Kasumi-1 (cell line): ENCODE results near the gene PER3.
"Not testable (repeated sequence)": the region's sequence is repeated elsewhere in the genome, so short reads cannot be mapped to it uniquely, and the experiment has no call there.

Experiments
- DNase-seq, 2 experiments: peaks; one replicate each; lab custom pipeline; 2025; lab: John Stamatoyannopoulos, UW

Gene PER3

GRCh38 chr1:7778133-7778628 lies 5.9 kb upstream of the PER3 start:
- no peak for DNase-seq

GRCh38 chr1:7780976-7781375 lies 3.1 kb upstream of the PER3 start:
- no peak for DNase-seq

- DNase-seq: peak; percentile 64 to 69
Observed at GRCh38 chr1:7781501-7781900, 2.6 kb upstream of the PER3 start.

- DNase-seq: peak in 1 of 2 experiments; percentile 33
Observed at GRCh38 chr1:7781923-7782495, 2.1 kb upstream of the PER3 start.

GRCh38 chr1:7783178-7783711 lies 846 bp upstream of the PER3 start:
- DNase-seq: peak; percentile 54 to 59

- no peak for DNase-seq
Observed at GRCh38 chr1:7784492-7785071, 491 bp downstream of the PER3 start.

GRCh38 chr1:7785108-7785507 lies 1.0 kb downstream of the PER3 start:
- no peak for DNase-seq

- DNase-seq: peak; percentile 63 to 78
Observed at GRCh38 chr1:7786795-7787194, 2.7 kb downstream of the PER3 start.

GRCh38 chr1:7789828-7790227 lies 5.7 kb downstream of the PER3 start:
- no peak for DNase-seq

- not testable (repeated sequence) for DNase-seq
Observed at GRCh38 chr1:7791027-7791426, 6.9 kb downstream of the PER3 start.

GRCh38 chr1:7795406-7795805 lies 11.3 kb downstream of the PER3 start:
- no peak for DNase-seq

- no peak for DNase-seq
Observed at GRCh38 chr1:7805460-7805859, 21.4 kb downstream of the PER3 start.

GRCh38 chr1:7808253-7808844 lies 24.3 kb downstream of the PER3 start:
- DNase-seq: peak; percentile 57 to 70

GRCh38 chr1:7809742-7810141 lies 25.7 kb downstream of the PER3 start:
- no peak for DNase-seq

GRCh38 chr1:7810395-7810794 lies 26.3 kb downstream of the PER3 start:
- no peak for DNase-seq

- DNase-seq: no peak
Observed at GRCh38 chr1:7811476-7811875, 27.4 kb downstream of the PER3 start.

GRCh38 chr1:7813677-7814373 lies 29.7 kb downstream of the PER3 start:
- DNase-seq: no peak

GRCh38 chr1:7821282-7821681 lies 37.2 kb downstream of the PER3 start:
- no peak for DNase-seq

GRCh38 chr1:7824701-7825100 lies 40.6 kb downstream of the PER3 start:
- no peak for DNase-seq

- no peak for DNase-seq
Observed at GRCh38 chr1:7826363-7826762, 42.3 kb downstream of the PER3 start.

GRCh38 chr1:7827126-7827955 lies 43.2 kb downstream of the PER3 start:
- no peak for DNase-seq

- DNase-seq: peak; percentile 69 to 78
Observed at GRCh38 chr1:7831458-7831857, 47.4 kb downstream of the PER3 start.
